Stomach (tissue), 9 donors: Measurements from ENCODE around the gene HP1BP3. TPM values are rescaled to one million over a fixed set of nuclear protein-coding genes. Genes with fewer than 3 reads are reported as not detected.

Experiments used
- DNase-seq, 2 donors: peaks; one replicate each; pipeline versions ENCODE4 v3.0.0 to v3.0.0-alpha.2; 2013 to 2019
- H3K27ac ChIP-seq, 5 donors: fragments of 200-600 bp in 4 of 5; sonication (generic) in 4 of 5; one replicate each; pipeline ENCODE4 v1.5.1; 2013 to 2019; ENCODE audit warnings: mild to moderate bottlenecking in 1 of 5, moderate library complexity in 1 of 5
- H3K27me3 ChIP-seq, 3 donors: fragments of 200-600 bp; sonication (generic); one replicate each; pipeline ENCODE4 v1.5.1; 2017 to 2019; ENCODE audit warnings: mixed run types in 1 of 3
- H3K36me3 ChIP-seq, 4 donors: fragments of 200-600 bp; sonication (generic); 1 replicate in 3 of 4; 2 replicates in 1 of 4; pipeline ENCODE4 v1.5.1; 2016 to 2019
- H3K4me1 ChIP-seq, 4 donors: fragments of 200-600 bp; sonication (generic); one replicate each; pipeline ENCODE4 v1.5.1; 2016 to 2019
- H3K4me3 ChIP-seq, 4 donors: fragments of 200-600 bp; sonication (generic) in 3 of 4; one replicate each; pipeline ENCODE4 v1.5.1; 2016 to 2019; ENCODE audit warnings: mild to moderate bottlenecking in 1 of 4
- H3K9me3 ChIP-seq, 4 donors: fragments of 200-600 bp; sonication (generic); one replicate each; pipeline ENCODE4 v1.5.1; 2016 to 2019
- CTCF ChIP-seq, 7 experiments: fragments of 450-650 bp in 4 of 7; fragments of 200-600 bp in 3 of 7; sonication (generic) in 3 of 7; IDR thresholded peaks; one replicate each; pipeline ENCODE4 v1.5.1; 2016 to 2019; ENCODE audit warnings: antibody characterized with exemption in 7 of 7, control low read depth in 2 of 7, mild to moderate bottlenecking in 1 of 7
- EP300 ChIP-seq: sonication (generic); formaldehyde crosslinking; IDR thresholded peaks from one replicate; pipeline ENCODE4 v1.6.1; 2017; ENCODE audit warnings: antibody characterized with exemption
- POLR2A ChIP-seq, 4 donors: fragments of 450-650 bp; IDR thresholded peaks; one replicate each; pipeline ENCODE4 v1.6.1; 2016; ENCODE audit warnings: antibody characterized with exemption in 4 of 4, control low read depth in 2 of 4, mild to moderate bottlenecking in 1 of 4, moderate library complexity in 1 of 4
- POLR2AphosphoS5 ChIP-seq, 3 donors: sonication (generic); formaldehyde crosslinking; IDR thresholded peaks; one replicate each; pipeline ENCODE4 v1.6.1; 2016; ENCODE audit warnings: antibody characterized with exemption in 3 of 3
- WGBS, 5 donors: extraction: QIAGEN DNeasy Blood & Tissue Kit in 3 of 5; methylation state at CpG; one replicate each; pipeline versions ENCODE4 v1.1.5 to v1.1.7; 2013 to 2018; 5-methylcytosine and 5-hydroxymethylcytosine counted together
- intact Hi-C: fragments of 100-400 bp; cut with DNase I; formaldehyde crosslinking; loops from one replicate; pipeline ENCODE4 v1.15.1; 2023; ENCODE audit warnings: low total_unique reads
- polyA plus RNA-seq, 3 donors: library from polyadenylated mRNA; stranded (reverse); fragments of 200-250 nt; gene quantifications; one replicate each; pipeline ENCODE4 v1.2.3, GENCODE V29; 2013
- total RNA-seq, 5 donors: library from RNA; depleted of rRNA; stranded (reverse); fragments of >200 nt; gene quantifications; one replicate each; pipeline versions ENCODE4 v1.1.0 to v1.2.3, GENCODE V29; 2014 to 2016
- donor health status: healthy with polysubstance abuse.
- donor health status: Bipolar disorder and iron deficiency.
- donor health status: healthy.

Gene HP1BP3
- total and polyA plus RNA-seq, 8 donors: 55.2 to 649 (median 232) TPM

DNA sequence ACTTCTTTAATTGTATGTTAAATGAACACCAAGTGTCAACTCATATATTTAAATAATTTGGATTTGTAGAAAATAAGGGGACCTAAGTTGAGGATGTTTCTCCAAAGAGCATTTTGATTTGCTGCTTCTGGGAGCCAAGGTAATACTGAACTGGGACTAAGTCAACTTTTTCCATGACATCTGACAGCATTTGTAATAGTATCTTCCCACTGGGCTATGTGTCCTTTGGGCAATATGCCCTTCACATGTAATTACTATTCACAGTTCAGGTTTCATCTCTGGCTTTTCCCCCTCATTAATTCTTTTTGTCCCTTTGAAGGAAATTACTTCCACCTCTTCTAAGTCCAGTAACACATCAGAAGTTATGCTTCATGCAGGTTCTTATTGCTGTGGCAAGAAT is 36.7 kb upstream of the HP1BP3 start:
- Histone ChIP-seq H3K4me3 (no peak overlapping the region), H3K9me3 (no peaks in the 10 kb centered on the region), H3K27ac (no peak overlapping the region), H3K4me1 (peaks cover 0 to 4% (median 0%) of the 10 kb centered on the region in 4 donors), H3K36me3 (peaks cover 5 to 71% (median 62%) of the 10 kb centered on the region in 4 donors), H3K27me3 (no peaks in the 10 kb centered on the region)
- TF ChIP-seq CTCF (IDR thresholded peaks at IDR 0.05) (no peak), POLR2A (IDR thresholded peaks at IDR 0.05) (no peak), POLR2AphosphoS5 (IDR thresholded peaks at IDR 0.05) (no peak), EP300 (no peak)
- no peak for DNase-seq
- intact Hi-C loops: no loop called here

GRCh38 chr1:20821466-20821865 is 34.4 kb upstream of the HP1BP3 start:
- WGBS, 5 donors: 47 to 50% (median 47%) methylated on average over 2 of the region's 2 CpGs
- H3K27me3 ChIP-seq: no peaks in the 10 kb centered on the region
- no peaks in the 10 kb centered on the region for H3K9me3 ChIP-seq
- no peak overlapping the region for H3K27ac ChIP-seq
- H3K4me3 ChIP-seq: no peak overlapping the region
- no peaks in the 10 kb centered on the region for H3K4me1 ChIP-seq
- DNase-seq: no peak
- intact Hi-C loops: no loop called here
- H3K36me3 ChIP-seq: peaks cover 5 to 69% (median 61%) of the 10 kb centered on the region in 4 donors
- TF ChIP-seq POLR2A (IDR thresholded peaks at IDR 0.05): no peak
- TF ChIP-seq POLR2AphosphoS5 (IDR thresholded peaks at IDR 0.05): no peak
- no peak for TF ChIP-seq CTCF (IDR thresholded peaks at IDR 0.05)
- TF ChIP-seq EP300: no peak

GRCh38 chr1:20819818-20820217 is 32.7 kb upstream of the HP1BP3 start:
- TF ChIP-seq CTCF (IDR thresholded peaks at IDR 0.05) (no peak), EP300 (no peak), POLR2A (IDR thresholded peaks at IDR 0.05) (no peak), POLR2AphosphoS5 (IDR thresholded peaks at IDR 0.05) (no peak)
- 78 to 100% (median 90%) methylated on average over 5 of the region's 5 CpGs for WGBS, 5 donors
- no peak overlapping the region for H3K4me3 ChIP-seq
- no peak for DNase-seq
- no peaks in the 10 kb centered on the region for H3K4me1 ChIP-seq
- H3K36me3 ChIP-seq: peaks cover 5 to 69% (median 58%) of the 10 kb centered on the region in 4 donors
- H3K27ac ChIP-seq: no peak overlapping the region
- intact Hi-C loops: no loop called here
- H3K9me3 ChIP-seq: no peaks in the 10 kb centered on the region
- H3K27me3 ChIP-seq: no peaks in the 10 kb centered on the region

GRCh38 chr1:20814534-20814871 is 27.4 kb upstream of the HP1BP3 start:
- intact Hi-C loops: no loop called here
- H3K4me3 ChIP-seq: no peak overlapping the region
- WGBS, 5 donors: 60 to 85% methylated on average over 1 to 4 of the region's 4 CpGs; no CpG with 5 or more reads in 3 of the 5 donors
- no peak for DNase-seq
- peaks cover 0 to 58% (median 41%) of the 10 kb centered on the region in 4 donors for H3K36me3 ChIP-seq
- TF ChIP-seq EP300: no peak
- no peak for TF ChIP-seq POLR2AphosphoS5 (IDR thresholded peaks at IDR 0.05)
- TF ChIP-seq CTCF (IDR thresholded peaks at IDR 0.05): no peak
- TF ChIP-seq POLR2A (IDR thresholded peaks at IDR 0.05): no peak
- no peaks in the 10 kb centered on the region for H3K4me1 ChIP-seq
- H3K9me3 ChIP-seq: no peaks in the 10 kb centered on the region
- no peaks in the 10 kb centered on the region for H3K27me3 ChIP-seq
- no peak overlapping the region for H3K27ac ChIP-seq
